ENCODE measurements around the gene MRGPRE. TPM values are rescaled to one million over a fixed set of nuclear protein-coding genes. Genes with fewer than 3 reads are reported as not detected.
A peak's percentile ranks its signal among the peaks of the same experiment; 100 is the strongest.

The MRGPRE gene
- total RNA-seq, 1 donor from 2014 or later: not detected

- no peaks in the 10 kb centered on the region for H3K36me3 ChIP-seq
- no peaks in the 10 kb centered on the region for H3K4me1 ChIP-seq
- no peaks in the 10 kb centered on the region for H3K9me3 ChIP-seq
- no peak for TF ChIP-seq CTCF (IDR thresholded peaks at IDR 0.05)
- H3K4me3 ChIP-seq: no peak overlapping the region
- no peak overlapping the region for H3K27ac ChIP-seq
- intact Hi-C loops (cut with DNase I): no loop called here
- DNase-seq (no peak), ATAC-seq (no peak)
- peaks cover 34% of the 10 kb centered on the region for H3K27me3 ChIP-seq
These were observed 32.5 kb downstream of the MRGPRE start for GRCh38 chr11:3199537-3200295.

GRCh38 chr11:3198815-3199214 is 33.4 kb downstream of the MRGPRE start:
- no peak overlapping the region for H3K4me3 ChIP-seq
- ATAC-seq: no peak
- intact Hi-C loops (cut with DNase I): no loop called here
- no peaks in the 10 kb centered on the region for H3K9me3 ChIP-seq
- no peak overlapping the region for H3K27ac ChIP-seq
- H3K4me1 ChIP-seq: no peaks in the 10 kb centered on the region
- H3K27me3 ChIP-seq: peaks cover 34% of the 10 kb centered on the region
- TF ChIP-seq CTCF (IDR thresholded peaks at IDR 0.05): no peak
- no peaks in the 10 kb centered on the region for H3K36me3 ChIP-seq
- no peak for DNase-seq

- intact Hi-C loops (cut with DNase I): no loop called here
- no peak overlapping the region for H3K4me3 ChIP-seq
- H3K9me3 ChIP-seq: no peaks in the 10 kb centered on the region
- H3K4me1 ChIP-seq: no peaks in the 10 kb centered on the region
- no peak overlapping the region for H3K27ac ChIP-seq
- ATAC-seq (no peak), DNase-seq (no peak)
- no peak for TF ChIP-seq CTCF (IDR thresholded peaks at IDR 0.05)
- H3K27me3 ChIP-seq: peaks cover 27% of the 10 kb centered on the region
- no peaks in the 10 kb centered on the region for H3K36me3 ChIP-seq
These were observed 34.2 kb downstream of the MRGPRE start for GRCh38 chr11:3197878-3198528.

- no peak for ATAC-seq
- Histone ChIP-seq H3K9me3 (no peaks in the 10 kb centered on the region), H3K4me3 (no peak overlapping the region), H3K4me1 (no peaks in the 10 kb centered on the region), H3K27ac (no peak overlapping the region), H3K27me3 (peaks cover 19% of the 10 kb centered on the region), H3K36me3 (no peaks in the 10 kb centered on the region)
- intact Hi-C loops (cut with DNase I): no loop called here
- DNase-seq: no peak
- TF ChIP-seq CTCF (IDR thresholded peaks at IDR 0.05): no peak
These were observed 35.0 kb downstream of the MRGPRE start for GRCh38 chr11:3197044-3197695.

- Histone ChIP-seq H3K4me3 (no peak overlapping the region), H3K36me3 (no peaks in the 10 kb centered on the region), H3K27ac (no peak overlapping the region), H3K27me3 (peaks cover 11% of the 10 kb centered on the region), H3K9me3 (no peaks in the 10 kb centered on the region), H3K4me1 (no peaks in the 10 kb centered on the region)
- DNase-seq (peak; percentile 60), ATAC-seq (no peak)
- TF ChIP-seq CTCF (IDR thresholded peaks at IDR 0.05): no peak
- intact Hi-C loops (cut with DNase I): no loop called here
These were observed 35.8 kb downstream of the MRGPRE start for GRCh38 chr11:3196161-3197043.
